ENCODE measurements around the gene DDX5.

DNA sequence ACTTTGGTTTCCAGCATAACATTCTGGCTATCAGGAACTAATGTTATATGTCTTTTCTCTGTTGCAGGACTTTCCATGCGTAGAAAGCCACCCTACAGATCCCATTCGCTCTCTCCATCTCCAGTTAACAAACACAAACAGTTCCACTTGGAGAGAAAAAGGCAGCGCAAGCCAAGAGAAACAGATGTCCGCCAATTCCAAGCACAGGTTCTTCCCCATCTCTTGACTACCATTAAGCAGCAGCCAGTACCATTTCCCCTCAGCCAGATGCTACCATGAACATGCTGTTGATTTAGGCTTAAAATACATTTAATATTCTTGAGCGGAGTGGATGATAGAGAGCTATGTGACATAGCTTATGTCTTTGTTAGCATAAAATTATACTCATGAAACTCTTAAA, 23.1 kb upstream of the DDX5 start:
- TF ChIP-seq TAF1 (IDR thresholded peaks at IDR 0.05; ENCODE audit: borderline replicate concordance, low read depth, low read length) (no peak), POLR2A (IDR thresholded peaks at IDR 0.05; ENCODE audit: low read depth, low read length) (no peak)
